GM13977 (cell line): ENCODE results near the gene FMNL3.

Source experiments
- DNase-seq: peaks from one replicate; pipeline ENCODE4 v3.0.0; 2012; ENCODE audit warnings: low spot score
- CTCF ChIP-seq: IDR thresholded peaks from 2 replicates; pipeline ENCODE4 v1.5.1; 2012; ENCODE audit warnings: mild to moderate bottlenecking, control low read depth; ENCODE audit not compliant: insufficient read depth; ENCODE audit errors: extremely low read depth, missing control alignments
- in situ Hi-C: fragments of 300-500 bp; cut with MboI; formaldehyde crosslinking; loops from one replicate; pipeline ENCODE4 v1.12.0; 2022; ENCODE audit warnings: low sequenced_read_pairs, low pct_unique_long_range_greater_than_20kb, mixed read lengths, inconsistent platforms; ENCODE audit not compliant: unreplicated experiment

Gene FMNL3

GRCh38 chr12:49646331-49646830 is 60.8 kb downstream of the FMNL3 start:
- in situ Hi-C loops = no loop called here
- no peak for DNase-seq
- TF ChIP-seq CTCF = no peak

- in situ Hi-C loops = no loop called here
- TF ChIP-seq CTCF = no peak
- no peak for DNase-seq
Observed at GRCh38 chr12:49645146-49646039, 61.8 kb downstream of the FMNL3 start.

- in situ Hi-C loops = no loop called here
- peak; percentile 88 for DNase-seq
- peak; percentile 94 for TF ChIP-seq CTCF
Observed at GRCh38 chr12:49644620-49644994, 62.6 kb downstream of the FMNL3 start.

GRCh38 chr12:49643961-49644619 is 63.1 kb downstream of the FMNL3 start:
- no peak for DNase-seq
- no peak for TF ChIP-seq CTCF
- in situ Hi-C loops = no loop called here

- in situ Hi-C loops = no loop called here
Observed at GRCh38 chr12:49643135-49643534, 64.1 kb downstream of the FMNL3 start.

More at GRCh38 chr12:49643135-49643534, 64.1 kb downstream of the FMNL3 start:
- no peak for TF ChIP-seq CTCF
- DNase-seq = no peak
